ENCODE results near the gene LARP4B.

GRCh38 chr10:850093-850492 is 81.4 kb downstream of the LARP4B start:
- TF ChIP-seq, protein P1, sequence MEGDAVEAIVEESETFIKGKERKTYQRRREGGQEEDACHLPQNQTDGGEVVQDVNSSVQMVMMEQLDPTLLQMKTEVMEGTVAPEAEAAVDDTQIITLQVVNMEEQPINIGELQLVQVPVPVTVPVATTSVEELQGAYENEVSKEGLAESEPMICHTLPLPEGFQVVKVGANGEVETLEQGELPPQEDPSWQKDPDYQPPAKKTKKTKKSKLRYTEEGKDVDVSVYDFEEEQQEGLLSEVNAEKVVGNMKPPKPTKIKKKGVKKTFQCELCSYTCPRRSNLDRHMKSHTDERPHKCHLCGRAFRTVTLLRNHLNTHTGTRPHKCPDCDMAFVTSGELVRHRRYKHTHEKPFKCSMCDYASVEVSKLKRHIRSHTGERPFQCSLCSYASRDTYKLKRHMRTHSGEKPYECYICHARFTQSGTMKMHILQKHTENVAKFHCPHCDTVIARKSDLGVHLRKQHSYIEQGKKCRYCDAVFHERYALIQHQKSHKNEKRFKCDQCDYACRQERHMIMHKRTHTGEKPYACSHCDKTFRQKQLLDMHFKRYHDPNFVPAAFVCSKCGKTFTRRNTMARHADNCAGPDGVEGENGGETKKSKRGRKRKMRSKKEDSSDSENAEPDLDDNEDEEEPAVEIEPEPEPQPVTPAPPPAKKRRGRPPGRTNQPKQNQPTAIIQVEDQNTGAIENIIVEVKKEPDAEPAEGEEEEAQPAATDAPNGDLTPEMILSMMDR (IDR thresholded peaks at IDR 0.05 in 2 of 3, conservative IDR thresholded peaks at IDR 0.05 in 1 of 3; ENCODE audit: borderline replicate concordance in 1 of 3, insufficient read depth in 1 of 3, low read depth in 2 of 3, low read length in 2 of 3), result no peak
- TF ChIP-seq EZH2 (IDR thresholded peaks at IDR 0.05) (no peak), ELF1 (IDR thresholded peaks at IDR 0.05; ENCODE audit: borderline replicate concordance, low read depth) (no peak), CEBPB (IDR thresholded peaks at IDR 0.05; ENCODE audit: low read depth) (no peak), SRF (IDR thresholded peaks at IDR 0.05; ENCODE audit: low read depth) (no peak), RAD21 (IDR thresholded peaks at IDR 0.05; ENCODE audit: low read depth) (no peak), CBX3 (IDR thresholded peaks at IDR 0.05; ENCODE audit: low read depth) (no peak), POLR2A (IDR thresholded peaks at IDR 0.05; ENCODE audit: borderline replicate concordance, extremely low read depth, insufficient read depth, insufficient read length) (no peak), ATF3 (IDR thresholded peaks at IDR 0.05) (no peak), TCF7L2 (IDR thresholded peaks at IDR 0.05; ENCODE audit: borderline replicate concordance, extremely low read depth, insufficient read depth, insufficient read length) (no peak), REST (IDR thresholded peaks at IDR 0.05; ENCODE audit: low read depth) (no peak)
- TF ChIP-seq, protein P2, sequence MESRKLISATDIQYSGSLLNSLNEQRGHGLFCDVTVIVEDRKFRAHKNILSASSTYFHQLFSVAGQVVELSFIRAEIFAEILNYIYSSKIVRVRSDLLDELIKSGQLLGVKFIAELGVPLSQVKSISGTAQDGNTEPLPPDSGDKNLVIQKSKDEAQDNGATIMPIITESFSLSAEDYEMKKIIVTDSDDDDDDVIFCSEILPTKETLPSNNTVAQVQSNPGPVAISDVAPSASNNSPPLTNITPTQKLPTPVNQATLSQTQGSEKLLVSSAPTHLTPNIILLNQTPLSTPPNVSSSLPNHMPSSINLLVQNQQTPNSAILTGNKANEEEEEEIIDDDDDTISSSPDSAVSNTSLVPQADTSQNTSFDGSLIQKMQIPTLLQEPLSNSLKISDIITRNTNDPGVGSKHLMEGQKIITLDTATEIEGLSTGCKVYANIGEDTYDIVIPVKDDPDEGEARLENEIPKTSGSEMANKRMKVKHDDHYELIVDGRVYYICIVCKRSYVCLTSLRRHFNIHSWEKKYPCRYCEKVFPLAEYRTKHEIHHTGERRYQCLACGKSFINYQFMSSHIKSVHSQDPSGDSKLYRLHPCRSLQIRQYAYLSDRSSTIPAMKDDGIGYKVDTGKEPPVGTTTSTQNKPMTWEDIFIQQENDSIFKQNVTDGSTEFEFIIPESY (IDR thresholded peaks at IDR 0.05; ENCODE audit: extremely low read depth, insufficient replicate concordance, low read length), result no peak

Data from HCT116 (cell line).